22Rv1 (cell line): Measurements from ENCODE around the gene PACSIN3.

Experiments
- ZFX ChIP-seq: fragments of 450-650 bp; IDR thresholded peaks from 2 replicates; pipeline ENCODE4 v1.6.1; 2017; ENCODE audit warnings: antibody characterized with exemption, borderline replicate concordance
- TF ChIP-seq, protein P1 (sequence below): fragments of 450-650 bp; IDR thresholded peaks from 2 replicates; pipeline ENCODE4 v1.5.1; 2017; ENCODE audit warnings: mild to moderate bottlenecking

DNA sequence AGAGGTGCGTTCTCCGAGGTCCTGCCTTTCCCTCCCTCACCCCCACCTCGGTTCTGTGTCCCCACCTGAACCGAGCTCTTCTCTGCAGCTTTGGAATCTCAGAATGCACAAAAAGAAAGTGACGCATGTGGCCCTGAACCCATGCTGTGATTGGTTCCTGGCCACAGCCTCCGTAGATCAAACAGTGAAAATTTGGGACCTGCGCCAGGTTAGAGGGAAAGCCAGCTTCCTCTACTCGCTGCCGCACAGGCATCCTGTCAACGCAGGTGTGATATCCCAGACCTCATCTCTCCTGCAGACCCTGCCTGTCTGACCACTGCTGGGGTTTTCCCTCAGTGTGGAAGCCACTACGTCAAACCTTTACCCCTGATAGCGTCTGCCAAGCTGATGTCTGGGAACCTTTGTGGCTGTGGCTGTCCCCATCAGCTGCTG is 48.5 kb upstream of the PACSIN3 start:
- TF ChIP-seq, protein P1, sequence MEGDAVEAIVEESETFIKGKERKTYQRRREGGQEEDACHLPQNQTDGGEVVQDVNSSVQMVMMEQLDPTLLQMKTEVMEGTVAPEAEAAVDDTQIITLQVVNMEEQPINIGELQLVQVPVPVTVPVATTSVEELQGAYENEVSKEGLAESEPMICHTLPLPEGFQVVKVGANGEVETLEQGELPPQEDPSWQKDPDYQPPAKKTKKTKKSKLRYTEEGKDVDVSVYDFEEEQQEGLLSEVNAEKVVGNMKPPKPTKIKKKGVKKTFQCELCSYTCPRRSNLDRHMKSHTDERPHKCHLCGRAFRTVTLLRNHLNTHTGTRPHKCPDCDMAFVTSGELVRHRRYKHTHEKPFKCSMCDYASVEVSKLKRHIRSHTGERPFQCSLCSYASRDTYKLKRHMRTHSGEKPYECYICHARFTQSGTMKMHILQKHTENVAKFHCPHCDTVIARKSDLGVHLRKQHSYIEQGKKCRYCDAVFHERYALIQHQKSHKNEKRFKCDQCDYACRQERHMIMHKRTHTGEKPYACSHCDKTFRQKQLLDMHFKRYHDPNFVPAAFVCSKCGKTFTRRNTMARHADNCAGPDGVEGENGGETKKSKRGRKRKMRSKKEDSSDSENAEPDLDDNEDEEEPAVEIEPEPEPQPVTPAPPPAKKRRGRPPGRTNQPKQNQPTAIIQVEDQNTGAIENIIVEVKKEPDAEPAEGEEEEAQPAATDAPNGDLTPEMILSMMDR = no peak
- no peak for TF ChIP-seq ZFX
